ENCODE measurements around the gene CLASP1.
"Not testable (repeated sequence)": the region's sequence is repeated elsewhere in the genome, so short reads cannot be mapped to it uniquely, and the experiment has no call there.

The CLASP1 gene

GRCh38 chr2:121576263-121576662 is 73.0 kb downstream of the CLASP1 start:
- no peak for DNase-seq

- no peak for DNase-seq
Measured at GRCh38 chr2:121575800-121576199, 73.5 kb downstream of the CLASP1 start.

GRCh38 chr2:121570667-121571055 is 78.6 kb downstream of the CLASP1 start:
- DNase-seq: no peak

- no peak for DNase-seq
Measured at GRCh38 chr2:121570036-121570666, 79.1 kb downstream of the CLASP1 start.

- DNase-seq: no peak
Measured at GRCh38 chr2:121567957-121568409, 81.3 kb downstream of the CLASP1 start.

GRCh38 chr2:121567452-121567851 is 81.8 kb downstream of the CLASP1 start:
- DNase-seq: no peak

GRCh38 chr2:121565389-121566250 is 83.6 kb downstream of the CLASP1 start:
- DNase-seq: no peak

GRCh38 chr2:121564905-121565304 is 84.4 kb downstream of the CLASP1 start:
- no peak for DNase-seq

GRCh38 chr2:121563754-121564153 is 85.5 kb downstream of the CLASP1 start:
- DNase-seq: not testable (repeated sequence)

GRCh38 chr2:121562269-121563176 is 86.7 kb downstream of the CLASP1 start:
- no peak for DNase-seq

- DNase-seq: no peak
Measured at GRCh38 chr2:121561617-121562268, 87.5 kb downstream of the CLASP1 start.

GRCh38 chr2:121558329-121558728 is 90.9 kb downstream of the CLASP1 start:
- no peak for DNase-seq

- no peak for DNase-seq
Measured at GRCh38 chr2:121555008-121555407, 94.3 kb downstream of the CLASP1 start.

GRCh38 chr2:121552477-121553180 is 96.6 kb downstream of the CLASP1 start:
- not testable (repeated sequence) for DNase-seq

GRCh38 chr2:121550669-121551068 is 98.6 kb downstream of the CLASP1 start:
- no peak for DNase-seq

GRCh38 chr2:121547646-121548045 is 101.6 kb downstream of the CLASP1 start:
- no peak for DNase-seq

GRCh38 chr2:121545913-121546312 is 103.3 kb downstream of the CLASP1 start:
- DNase-seq: no peak

GRCh38 chr2:121545257-121545656 is 104.0 kb downstream of the CLASP1 start:
- no peak for DNase-seq

GRCh38 chr2:121541495-121541894 is 107.8 kb downstream of the CLASP1 start:
- DNase-seq: no peak

GRCh38 chr2:121539750-121540469 is 109.4 kb downstream of the CLASP1 start:
- no peak for DNase-seq
